Kidney tubule cell (primary cell): Measurements from ENCODE around the gene FBXO34.

Experiments used
- DNase-seq: peaks from one replicate; pipeline ENCODE4 v3.0.0-alpha.2; 2018; ENCODE audit warnings: low spot score

FBXO34 gene

DNA sequence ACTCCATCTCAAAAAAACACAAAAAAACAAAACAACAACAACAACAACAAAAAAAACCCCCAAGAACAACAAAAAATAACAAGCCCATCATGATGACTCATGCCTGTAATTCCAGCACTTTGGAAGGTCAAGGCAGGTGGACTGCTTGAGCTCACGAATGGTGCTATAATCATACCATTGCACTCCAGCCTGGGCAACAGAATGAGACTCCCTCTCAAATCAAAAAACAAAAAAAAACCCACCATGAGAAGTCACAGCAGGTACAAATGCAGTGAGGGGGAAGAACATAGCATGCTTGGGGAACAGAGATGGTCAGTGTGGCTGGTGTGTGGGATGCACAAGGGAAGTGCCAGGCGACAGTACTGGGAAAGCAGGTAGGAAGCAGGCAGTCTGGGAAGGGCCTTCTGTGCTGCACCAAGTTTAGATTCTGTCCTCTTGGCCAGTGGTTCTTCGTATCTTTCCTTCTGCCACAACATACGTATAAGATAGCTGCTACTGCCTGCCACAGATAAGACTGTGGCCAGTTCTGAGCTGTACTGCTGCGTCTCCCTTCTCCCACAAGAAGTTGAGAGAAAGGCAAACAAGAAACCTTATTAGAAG, 112.4 kb downstream of the FBXO34 start:
- no peak for DNase-seq

- no peak for DNase-seq
Measured at GRCh38 chr14:55384536-55384935, 113.3 kb downstream of the FBXO34 start.

DNA sequence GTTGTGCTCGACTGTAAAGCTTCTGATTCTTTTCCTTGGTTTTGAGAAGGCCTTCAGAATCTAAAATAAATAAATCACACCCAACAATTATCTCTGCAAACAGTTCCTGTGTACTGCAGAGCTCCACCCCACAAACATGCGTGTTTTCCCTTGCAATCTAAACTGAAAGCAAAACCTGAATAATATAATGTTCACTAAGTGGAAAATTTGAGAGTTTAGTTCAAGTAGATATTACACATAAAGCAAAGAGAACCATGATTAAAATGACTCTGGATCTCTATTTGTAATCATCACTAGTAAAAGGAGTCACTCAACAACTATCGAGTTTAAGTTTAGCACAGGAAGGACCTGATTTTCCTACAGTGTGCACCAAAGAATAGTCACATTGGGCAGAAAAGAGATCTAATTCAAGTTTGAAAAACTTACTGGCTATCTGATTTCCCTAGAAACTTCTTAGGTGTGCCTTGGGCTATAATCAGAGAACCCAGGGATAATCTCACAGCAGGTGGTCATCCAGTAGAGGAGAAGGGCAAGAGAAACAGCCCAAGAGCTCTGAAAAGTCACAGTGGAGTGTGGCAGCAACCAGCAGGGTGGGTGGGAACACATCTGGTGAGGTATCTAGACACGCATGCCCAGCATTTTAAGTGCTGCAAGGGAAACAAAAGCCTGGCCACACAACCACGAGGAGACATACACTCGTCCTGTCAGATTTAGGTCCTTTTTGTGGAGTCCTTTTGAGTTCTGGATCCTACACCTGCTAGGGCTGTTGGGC, 115.0 kb downstream of the FBXO34 start:
- DNase-seq = no peak

GRCh38 chr14:55387121-55387520, 115.9 kb downstream of the FBXO34 start:
- no peak for DNase-seq

DNA sequence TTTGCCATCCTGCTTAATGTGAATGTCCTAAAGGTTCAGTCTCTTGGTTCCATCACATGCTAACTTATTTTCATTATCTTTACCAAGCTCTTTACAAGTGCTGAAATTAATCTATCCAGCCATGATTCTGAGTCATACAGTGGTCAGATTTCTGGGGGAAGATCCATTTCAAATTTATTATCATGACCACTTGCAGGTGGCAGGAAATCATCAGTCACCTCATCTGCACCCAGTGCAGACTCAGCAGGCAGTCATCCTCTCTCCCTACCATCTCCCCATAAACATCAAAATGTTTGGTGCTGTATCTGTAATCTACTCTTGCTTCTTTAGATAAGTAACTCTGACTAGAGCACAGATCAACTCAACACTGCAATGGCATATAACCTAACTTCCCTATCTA, 116.9 kb downstream of the FBXO34 start:
- DNase-seq = peak; percentile 43

- DNase-seq = no peak
Measured at GRCh38 chr14:55389330-55389729, 118.1 kb downstream of the FBXO34 start.

DNA sequence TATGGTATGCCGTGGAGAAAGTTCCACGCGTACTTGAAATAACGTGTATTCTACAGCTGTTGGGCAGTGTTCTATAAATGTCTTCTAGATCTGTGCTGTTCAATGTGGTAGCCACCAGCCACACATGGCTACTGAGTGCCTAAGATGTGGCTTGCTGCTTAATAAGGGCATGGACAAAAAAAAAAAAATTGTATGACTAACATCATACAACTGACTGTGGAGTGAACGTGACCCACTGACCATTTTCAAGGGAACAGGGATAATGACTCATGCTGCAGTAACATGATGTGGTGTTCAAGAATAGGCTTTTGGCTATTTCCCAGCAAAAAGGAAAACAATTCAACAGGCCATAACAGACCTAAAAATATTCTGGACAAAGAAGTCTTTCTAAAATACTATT, 127.5 kb downstream of the FBXO34 start:
- DNase-seq = peak; percentile 92

- no peak for DNase-seq
Measured at GRCh38 chr14:55399183-55399582, 128.0 kb downstream of the FBXO34 start.

DNA sequence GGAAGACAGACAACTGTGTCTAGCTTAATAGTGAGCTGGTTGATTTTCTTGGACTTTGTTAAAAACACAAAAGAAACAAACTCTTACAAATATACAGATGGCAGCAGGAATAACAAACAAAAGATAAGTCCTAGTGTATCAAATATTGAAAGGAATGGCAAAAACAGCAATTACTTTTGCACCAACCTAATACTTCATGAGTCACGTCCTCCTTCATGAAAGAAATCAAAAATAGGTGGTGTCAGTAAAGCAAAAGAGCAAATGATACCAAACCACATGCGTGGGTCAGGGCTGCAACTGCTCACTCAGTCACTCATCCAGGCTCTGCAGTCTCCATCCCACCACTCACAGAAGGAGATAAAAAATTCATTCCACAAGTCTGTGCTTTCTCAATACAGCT, 128.6 kb downstream of the FBXO34 start:
- no peak for DNase-seq

- DNase-seq = no peak
Measured at GRCh38 chr14:55401751-55402150, 130.5 kb downstream of the FBXO34 start.
